NCI-H446 treated with DMSO at 0.1 percent for 48 hours (cell line): ENCODE measurements around the gene MAOB.
"Not testable (repeated sequence)": the region's sequence is repeated elsewhere in the genome, so short reads cannot be mapped to it uniquely, and the experiment has no call there.

Experiments
- DNase-seq: peaks from one replicate; lab custom pipeline; 2025; lab: John Stamatoyannopoulos, UW

The MAOB gene

DNA sequence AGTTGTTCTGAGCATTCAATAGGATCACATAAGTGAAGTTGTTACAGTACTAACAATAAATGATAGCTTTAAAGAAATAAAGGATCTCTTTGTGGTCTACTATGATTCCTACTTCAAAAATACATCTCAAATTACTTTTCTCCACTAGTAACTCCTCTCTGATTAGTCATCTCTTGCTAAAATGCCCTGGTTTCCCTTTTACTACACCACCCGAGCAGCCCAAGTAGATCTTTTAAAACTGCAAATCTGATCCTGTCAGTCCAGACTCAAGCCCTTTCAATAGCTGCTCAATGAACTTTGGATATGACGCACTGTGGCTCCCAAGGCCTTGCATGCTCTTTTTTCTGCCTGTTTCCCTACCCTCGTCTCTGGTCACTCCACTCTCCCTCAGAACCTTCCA is 128.6 kb downstream of the MAOB start:
- DNase-seq, result no peak

- DNase-seq, result peak; percentile 51
Observed at GRCh38 chrX:43750248-43750676, 132.0 kb downstream of the MAOB start.

GRCh38 chrX:43747476-43747875 is 134.8 kb downstream of the MAOB start:
- DNase-seq, result no peak

GRCh38 chrX:43745938-43746721 is 136.1 kb downstream of the MAOB start:
- no peak for DNase-seq

DNA sequence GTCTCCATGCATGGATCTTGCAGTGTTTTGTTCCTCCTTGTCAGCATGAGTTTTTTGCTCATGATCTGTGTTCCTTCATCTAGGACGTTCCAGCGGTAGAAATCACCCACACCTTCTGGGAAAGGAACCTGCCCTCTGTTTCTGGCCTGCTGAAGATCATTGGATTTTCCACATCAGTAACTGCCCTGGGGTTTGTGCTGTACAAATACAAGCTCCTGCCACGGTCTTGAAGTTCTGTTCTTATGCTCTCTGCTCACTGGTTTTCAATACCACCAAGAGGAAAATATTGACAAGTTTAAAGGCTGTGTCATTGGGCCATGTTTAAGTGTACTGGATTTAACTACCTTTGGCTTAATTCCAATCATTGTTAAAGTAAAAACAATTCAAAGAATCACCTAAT is 138.0 kb downstream of the MAOB start:
- DNase-seq, result no peak

DNA sequence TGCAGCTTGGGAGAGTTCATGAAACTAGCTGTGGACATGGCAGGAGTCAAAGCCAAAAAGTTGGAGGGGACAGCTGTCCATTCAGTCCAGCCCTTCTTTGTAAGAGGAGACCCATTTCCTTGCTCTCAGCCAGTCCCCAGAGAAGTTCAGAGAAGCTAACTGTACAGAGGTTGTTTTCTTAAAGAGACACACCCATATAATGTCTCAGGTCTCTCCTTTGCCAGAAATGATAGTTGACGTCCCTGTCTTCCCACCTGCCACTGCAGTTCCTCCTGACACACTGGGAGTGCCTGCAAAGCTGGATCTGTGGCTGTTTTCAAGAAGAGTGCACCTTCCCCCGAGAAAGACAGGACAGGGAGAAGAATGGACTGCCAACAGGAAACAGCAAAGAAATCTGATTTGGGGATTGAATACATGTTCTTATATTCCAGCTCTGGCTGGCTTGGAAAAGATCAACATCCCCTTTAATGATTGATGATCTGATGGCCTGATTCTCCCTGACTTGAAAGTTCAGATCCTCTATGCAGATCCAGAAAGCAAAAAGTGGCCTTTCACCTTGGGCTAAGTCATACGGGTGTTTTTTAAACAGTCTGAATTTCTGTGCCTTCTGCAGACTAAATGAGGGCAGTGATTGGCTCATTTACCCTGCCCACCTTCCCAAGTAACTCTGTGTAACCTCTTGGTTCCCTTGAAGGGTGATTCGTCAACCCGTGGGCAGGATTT is 139.0 kb downstream of the MAOB start:
- no peak for DNase-seq

GRCh38 chrX:43741843-43742573 is 140.2 kb downstream of the MAOB start:
- no peak for DNase-seq

DNA sequence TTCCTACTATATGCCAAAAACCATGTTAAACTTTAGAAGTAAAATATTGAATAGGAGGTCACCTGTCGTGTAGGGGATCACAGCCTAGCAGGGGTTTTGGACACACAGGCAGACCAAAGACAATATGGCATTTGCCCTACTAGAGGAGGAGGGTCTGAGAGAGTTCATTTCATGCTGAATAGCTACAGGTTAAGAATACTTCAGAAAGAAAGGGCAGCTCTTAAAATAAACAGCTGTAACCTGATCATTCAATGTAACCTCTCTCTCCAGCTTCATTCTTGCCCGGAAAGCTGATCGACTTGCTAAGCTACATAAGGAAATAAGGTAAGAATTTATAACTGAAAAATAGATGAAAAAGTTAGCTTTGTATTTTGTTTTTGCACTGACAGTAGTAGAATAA is 146.3 kb downstream of the MAOB start:
- no peak for DNase-seq

DNA sequence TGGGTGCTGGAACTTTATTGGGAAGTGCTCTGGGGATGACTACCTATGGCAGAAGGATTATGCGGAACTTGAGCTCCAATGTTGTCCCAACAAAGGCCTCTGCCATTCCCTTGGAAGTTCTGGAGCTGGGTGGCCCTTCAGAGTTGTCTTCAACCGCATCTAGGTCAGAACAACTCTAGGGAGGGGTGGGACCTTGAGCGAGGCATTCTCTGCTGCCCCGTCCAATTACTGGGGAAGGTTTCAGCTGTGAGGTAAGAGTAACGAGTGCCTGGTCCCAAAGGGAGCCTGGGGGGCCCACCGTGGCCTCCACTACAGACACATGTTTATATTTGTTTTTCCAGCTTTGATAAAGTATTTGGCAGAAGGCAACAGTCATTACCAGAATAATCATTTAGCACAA is 146.7 kb downstream of the MAOB start:
- DNase-seq, result no peak

DNA sequence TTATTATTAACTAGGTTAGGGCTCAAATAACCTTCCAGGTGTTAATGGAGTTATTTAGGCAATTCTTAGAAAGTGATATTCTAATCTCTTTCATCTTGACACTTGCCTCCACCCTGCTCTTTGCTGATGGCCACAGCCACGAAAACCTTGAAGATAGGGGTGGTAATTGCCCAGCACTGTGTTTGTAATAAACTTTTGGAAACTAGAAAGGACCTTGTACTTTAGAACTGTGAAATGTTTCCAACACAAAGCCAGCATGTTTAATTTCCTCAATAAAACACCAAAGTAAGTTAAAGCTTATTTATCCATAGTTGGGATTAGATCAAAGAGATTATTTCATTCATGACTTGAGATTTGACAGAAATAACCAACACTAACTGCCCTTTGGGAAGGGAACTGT is 147.8 kb downstream of the MAOB start:
- DNase-seq, result no peak

- DNase-seq, result no peak
Observed at GRCh38 chrX:43733699-43734098, 148.6 kb downstream of the MAOB start.

- DNase-seq, result no peak
Observed at GRCh38 chrX:43731086-43731485, 151.2 kb downstream of the MAOB start.

- no peak for DNase-seq
Observed at GRCh38 chrX:43728966-43729365, 153.3 kb downstream of the MAOB start.

DNA sequence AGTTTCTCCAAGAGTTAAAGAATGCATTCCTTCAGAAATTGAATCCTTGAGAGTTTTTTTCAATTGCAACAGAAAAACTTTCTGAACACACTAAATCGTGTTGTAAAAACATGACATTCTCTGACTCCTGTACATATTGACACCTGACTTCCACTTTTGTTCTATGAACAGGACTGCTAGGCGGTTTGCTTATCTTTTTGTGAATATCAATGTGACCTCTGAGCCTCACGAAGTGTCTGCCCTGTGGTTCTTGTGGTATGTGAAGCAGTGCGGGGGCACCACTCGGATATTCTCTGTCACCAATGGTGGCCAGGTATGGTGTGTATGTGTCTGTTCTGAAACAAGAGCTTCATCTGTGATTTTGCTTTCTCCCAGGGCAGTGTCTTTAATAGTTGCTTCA is 154.2 kb downstream of the MAOB start:
- no peak for DNase-seq

DNA sequence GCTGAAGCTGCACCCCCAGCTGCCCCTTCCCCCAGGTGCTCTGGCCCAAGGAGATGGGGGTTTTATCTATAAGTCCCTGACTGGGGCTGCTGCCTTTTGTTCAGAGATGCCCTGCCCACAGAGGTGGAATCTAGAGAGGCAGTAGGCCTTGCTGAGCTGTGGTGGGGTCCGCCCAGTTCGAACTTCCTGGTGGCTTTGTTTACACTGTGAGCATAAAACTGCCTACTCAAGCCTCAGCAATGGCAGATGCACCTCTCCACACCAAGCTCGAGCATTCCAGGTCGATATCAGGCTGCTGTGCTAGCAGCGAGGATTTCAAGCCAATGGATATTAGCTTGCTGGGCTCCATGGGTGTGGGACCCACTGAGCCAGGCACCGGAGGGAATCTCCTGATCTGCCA is 155.0 kb downstream of the MAOB start:
- not testable (repeated sequence) for DNase-seq

DNA sequence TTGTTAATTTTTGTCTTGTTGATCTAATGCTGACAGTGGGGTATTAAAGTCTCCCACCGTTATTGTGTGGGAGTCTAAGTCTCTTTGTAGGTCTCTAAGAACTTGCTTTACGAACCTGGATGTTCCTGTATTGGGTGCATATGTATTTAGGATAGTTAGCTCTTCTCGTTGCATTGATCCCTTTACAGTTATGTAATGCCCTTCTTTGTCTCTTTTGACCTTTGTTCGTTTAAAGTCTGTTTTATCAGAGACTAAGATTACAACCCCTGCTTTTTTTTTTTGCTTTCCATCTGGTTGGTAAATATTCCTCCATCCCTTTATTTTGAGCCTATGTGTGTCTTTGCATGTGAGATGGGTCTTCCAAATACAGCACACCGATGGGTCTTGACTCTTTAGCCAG is 157.0 kb downstream of the MAOB start:
- not testable (repeated sequence) for DNase-seq

DNA sequence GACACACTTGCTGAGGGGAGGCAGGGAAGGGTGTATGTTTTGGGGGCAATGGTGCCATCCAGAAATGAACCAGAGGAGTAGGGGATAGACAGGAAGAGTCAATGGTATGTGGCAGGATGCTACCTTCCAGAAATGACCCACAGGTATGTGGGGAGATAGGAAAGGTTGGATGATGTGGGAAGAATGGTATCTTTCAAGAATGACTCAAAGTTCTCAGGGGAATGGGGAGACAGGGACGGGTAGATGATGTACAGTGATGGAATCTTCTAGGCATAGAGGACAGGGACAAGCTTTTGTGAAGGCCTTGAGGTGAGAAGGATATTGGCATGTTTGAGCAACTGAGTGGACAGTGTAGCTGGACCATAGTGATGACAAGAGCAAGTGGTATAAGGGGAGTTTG is 161.3 kb downstream of the MAOB start:
- no peak for DNase-seq

DNA sequence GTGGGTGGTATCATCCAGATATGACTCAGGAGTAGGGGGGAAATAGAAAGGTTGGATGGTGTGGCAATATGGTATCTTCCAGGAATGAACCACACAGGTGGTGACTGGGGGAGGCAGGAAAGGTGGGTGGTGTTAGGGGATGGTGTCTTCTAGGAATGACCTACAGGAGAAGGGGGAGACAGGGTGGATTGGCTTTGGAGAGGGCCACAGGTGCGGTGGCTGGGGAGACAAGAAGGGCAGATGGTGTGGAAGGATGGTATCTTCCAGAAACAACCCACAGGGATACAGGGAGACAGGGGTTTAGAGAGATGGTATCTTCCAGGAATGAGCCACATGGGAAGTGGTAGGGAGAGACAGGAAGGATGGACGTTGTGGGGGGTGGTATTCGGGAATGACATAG is 162.2 kb downstream of the MAOB start:
- no peak for DNase-seq

- no peak for DNase-seq
Observed at GRCh38 chrX:43718956-43719355, 163.3 kb downstream of the MAOB start.

DNA sequence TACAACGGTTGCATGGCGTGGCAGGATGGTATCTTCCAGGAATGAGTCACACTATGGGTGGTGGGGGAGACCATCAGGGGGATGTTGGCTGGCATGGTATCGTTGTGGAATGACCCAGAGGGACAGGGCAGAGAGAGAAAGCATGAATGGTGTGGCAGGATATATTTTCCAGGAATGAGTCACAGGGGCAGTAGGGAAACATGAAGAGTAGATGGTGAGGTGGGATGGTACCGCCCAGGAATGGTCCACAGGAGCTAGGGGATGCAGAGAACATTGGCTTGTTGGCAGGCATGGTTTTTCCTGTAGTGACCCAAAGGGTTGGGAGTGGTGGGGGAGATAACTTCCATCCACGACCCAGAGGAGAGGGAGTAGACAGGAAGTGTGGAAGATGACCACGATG is 163.7 kb downstream of the MAOB start:
- DNase-seq, result no peak

- DNase-seq, result no peak
Observed at GRCh38 chrX:43718081-43718480, 164.2 kb downstream of the MAOB start.

DNA sequence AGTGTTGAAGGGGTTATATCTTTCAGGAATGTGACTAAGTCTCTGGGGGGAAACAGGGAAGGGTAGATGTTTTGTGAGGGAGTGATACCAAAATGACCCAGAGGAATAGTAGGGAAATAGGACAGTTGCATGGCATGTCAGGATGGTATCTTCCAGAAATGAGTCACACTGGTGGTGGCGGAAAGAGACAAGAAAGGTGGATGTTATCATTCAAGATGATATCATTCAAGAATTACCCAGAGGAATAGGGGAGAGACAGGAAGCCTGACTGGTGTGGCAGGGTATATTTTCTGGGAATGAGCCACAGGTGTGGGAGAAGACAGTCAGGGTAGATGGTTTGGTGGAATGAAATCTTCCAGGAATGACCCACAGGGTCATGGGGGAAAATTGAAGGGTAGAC is 165.1 kb downstream of the MAOB start:
- DNase-seq, result no peak

GRCh38 chrX:43716696-43717095 is 165.6 kb downstream of the MAOB start:
- DNase-seq, result no peak
